ENCODE results near the gene TIMP2. TPM values are rescaled to one million over a fixed set of nuclear protein-coding genes. Genes with fewer than 3 reads are reported as not detected.

TIMP2 gene
- total and polyA plus RNA-seq, 11 donors = 25.1 to 201 (median 88.3) TPM

DNA sequence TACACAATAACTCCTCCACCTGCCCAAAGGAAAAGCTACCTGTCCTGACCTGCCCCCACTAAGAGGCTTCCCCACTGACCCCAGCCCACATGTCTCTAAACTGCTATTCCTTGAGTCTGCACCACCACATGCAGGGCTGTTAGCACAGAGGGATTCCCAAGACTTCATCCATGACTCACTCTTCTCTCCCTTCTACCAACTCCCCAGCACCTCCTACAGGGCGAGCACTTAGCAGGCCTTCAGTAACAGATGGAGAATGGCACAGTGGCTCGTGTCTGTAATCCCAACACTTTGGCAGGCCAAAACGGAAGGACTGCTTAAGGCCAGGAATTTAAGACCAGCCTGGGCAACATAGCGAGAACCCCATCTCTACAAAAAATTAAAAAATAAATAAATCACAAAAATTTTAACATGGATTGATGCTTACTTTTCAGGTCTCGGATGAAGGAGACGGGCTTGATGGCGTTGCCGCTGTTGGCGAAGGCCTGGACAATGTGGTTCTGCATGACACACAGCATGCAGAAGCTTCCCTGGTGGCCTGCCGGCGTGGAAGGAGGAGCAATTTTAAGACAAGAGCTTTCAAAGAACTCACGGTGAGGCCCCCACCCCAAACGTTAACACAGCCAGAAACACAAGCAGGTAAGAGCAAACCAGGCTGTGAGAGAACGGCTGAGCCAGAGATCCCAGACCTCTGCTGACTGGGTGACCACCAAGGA is 96.6 kb downstream of the TIMP2 start:
- Histone ChIP-seq H3K9me3 (no peaks in the 10 kb centered on the region), H3K4me3 (no peak overlapping the region), H3K27ac (no peak overlapping the region), H3K36me3 (peaks cover 2 to 100% (median 100%) of the 10 kb centered on the region in 9 donors), H3K4me1 (peaks cover 0 to 26% (median 0%) of the 10 kb centered on the region in 12 donors), H3K27me3 (no peaks in the 10 kb centered on the region)
- intact Hi-C loops (cut with DNase I) = no loop called here
- TF ChIP-seq, protein P1, sequence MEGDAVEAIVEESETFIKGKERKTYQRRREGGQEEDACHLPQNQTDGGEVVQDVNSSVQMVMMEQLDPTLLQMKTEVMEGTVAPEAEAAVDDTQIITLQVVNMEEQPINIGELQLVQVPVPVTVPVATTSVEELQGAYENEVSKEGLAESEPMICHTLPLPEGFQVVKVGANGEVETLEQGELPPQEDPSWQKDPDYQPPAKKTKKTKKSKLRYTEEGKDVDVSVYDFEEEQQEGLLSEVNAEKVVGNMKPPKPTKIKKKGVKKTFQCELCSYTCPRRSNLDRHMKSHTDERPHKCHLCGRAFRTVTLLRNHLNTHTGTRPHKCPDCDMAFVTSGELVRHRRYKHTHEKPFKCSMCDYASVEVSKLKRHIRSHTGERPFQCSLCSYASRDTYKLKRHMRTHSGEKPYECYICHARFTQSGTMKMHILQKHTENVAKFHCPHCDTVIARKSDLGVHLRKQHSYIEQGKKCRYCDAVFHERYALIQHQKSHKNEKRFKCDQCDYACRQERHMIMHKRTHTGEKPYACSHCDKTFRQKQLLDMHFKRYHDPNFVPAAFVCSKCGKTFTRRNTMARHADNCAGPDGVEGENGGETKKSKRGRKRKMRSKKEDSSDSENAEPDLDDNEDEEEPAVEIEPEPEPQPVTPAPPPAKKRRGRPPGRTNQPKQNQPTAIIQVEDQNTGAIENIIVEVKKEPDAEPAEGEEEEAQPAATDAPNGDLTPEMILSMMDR (IDR thresholded peaks at IDR 0.05) = no peak
- 92 to 95% (median 93%) methylated on average over 14 of the region's 14 CpGs for WGBS, 4 donors
- no peak for ATAC-seq
- no peak for DNase-seq

DNA sequence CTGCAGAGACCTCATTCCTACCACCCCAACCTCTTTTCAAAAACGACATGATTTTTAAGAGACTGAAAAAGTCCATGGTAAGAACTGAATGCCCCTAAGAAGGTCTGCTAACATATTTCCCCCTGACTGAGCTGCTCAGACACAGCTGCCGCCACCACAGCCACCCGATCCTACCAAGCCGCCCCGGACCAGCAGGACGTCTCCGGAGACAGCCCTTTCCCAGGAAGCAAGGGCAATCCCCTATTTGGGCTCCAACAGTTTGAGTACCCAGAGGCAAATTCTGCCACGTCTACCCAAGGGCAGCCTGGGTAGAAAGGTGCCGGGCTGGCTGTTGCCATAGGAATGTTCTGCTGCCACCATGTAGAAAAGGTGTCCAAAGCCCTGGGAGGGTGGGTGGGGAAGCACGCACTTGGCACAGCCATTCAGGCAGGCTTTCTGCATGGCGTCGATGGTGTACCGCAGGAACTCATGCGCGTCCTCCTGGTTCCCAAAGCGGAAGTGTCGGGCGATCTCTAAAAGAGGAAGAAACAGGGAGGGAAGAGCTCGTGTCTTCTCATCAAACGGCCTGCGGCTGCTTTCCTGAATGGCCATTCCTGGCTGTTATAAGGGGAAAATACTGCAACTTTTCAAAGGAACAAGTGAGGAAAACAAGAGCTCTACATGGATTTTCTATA is 98.2 kb downstream of the TIMP2 start:
- Histone ChIP-seq H3K27ac (peak overlapping the region in 3 of 12 donors; percentile 29 to 76 (median 47)), H3K36me3 (peaks cover 2 to 100% (median 99%) of the 10 kb centered on the region in 9 donors), H3K9me3 (no peaks in the 10 kb centered on the region), H3K4me1 (peaks cover 0 to 26% (median 0%) of the 10 kb centered on the region in 12 donors), H3K27me3 (no peaks in the 10 kb centered on the region), H3K4me3 (no peak overlapping the region)
- intact Hi-C loops (cut with DNase I) = no loop called here
- DNase-seq (peak in 4 of 5 donors; percentile 41 to 55 (median 44)), ATAC-seq (peak in 3 of 4 donors; percentile 31 to 51 (median 37))
- 89 to 94% (median 90%) methylated on average over 20 to 21 of the region's 21 CpGs for WGBS, 4 donors
- TF ChIP-seq POLR2A (IDR thresholded peaks at IDR 0.05) = no peak
- TF ChIP-seq, protein P1 (IDR thresholded peaks at IDR 0.05) = no peak

DNA sequence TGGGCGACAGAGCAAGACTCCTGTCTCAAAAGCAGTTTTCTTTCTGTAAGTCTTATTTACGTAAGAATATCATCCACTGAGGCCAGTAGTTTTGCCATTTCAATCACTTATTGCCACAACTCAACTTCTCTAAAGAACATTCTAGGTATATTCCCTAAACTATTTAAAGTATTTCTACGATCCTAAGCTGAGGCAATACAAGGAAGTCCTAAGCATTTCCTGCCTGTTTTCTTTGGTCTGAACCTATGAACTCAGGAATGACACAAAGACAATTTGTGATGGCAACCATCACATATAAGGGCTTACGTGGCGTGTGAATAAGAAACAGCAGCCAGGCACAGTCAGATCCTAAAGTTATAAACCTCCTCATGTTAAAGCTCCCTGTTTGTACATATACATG is 98.8 kb downstream of the TIMP2 start:
- Histone ChIP-seq H3K36me3 (peaks cover 2 to 100% (median 99%) of the 10 kb centered on the region in 9 donors), H3K4me3 (no peak overlapping the region), H3K4me1 (peaks cover 0 to 26% (median 0%) of the 10 kb centered on the region in 12 donors), H3K9me3 (no peaks in the 10 kb centered on the region), H3K27me3 (no peaks in the 10 kb centered on the region), H3K27ac (peak overlapping the region in 2 of 12 donors; percentile 47 to 76)
- intact Hi-C loops (cut with DNase I) = no loop called here
- TF ChIP-seq, protein P1 (IDR thresholded peaks at IDR 0.05) = no peak
- no peak for TF ChIP-seq POLR2A (IDR thresholded peaks at IDR 0.05)
- ATAC-seq (no peak), DNase-seq (no peak)
- WGBS, 4 donors = 80 to 84% (median 83%) methylated on average over 5 of the region's 5 CpGs

DNA sequence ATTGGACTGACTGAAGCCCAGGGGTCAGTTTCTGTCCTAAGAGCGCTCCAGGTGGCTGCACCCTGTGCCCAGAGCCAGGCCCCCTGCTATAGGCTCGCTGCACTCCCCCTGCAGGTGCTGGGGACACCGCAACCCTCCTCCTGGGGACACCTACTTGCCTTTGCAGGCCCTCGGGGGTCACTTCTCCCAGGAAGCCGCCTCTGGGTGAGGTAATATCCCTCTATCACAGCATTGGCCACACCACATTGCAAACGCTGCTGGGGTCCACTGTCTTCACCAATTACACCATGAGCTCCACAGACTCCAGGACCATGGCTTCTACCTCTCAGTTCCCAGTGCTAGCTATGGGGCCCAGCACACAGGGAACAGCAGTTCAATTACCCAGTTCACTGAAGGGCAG is 99.5 kb downstream of the TIMP2 start:
- peaks cover 0 to 26% (median 0%) of the 10 kb centered on the region in 12 donors for H3K4me1 ChIP-seq
- H3K9me3 ChIP-seq = no peaks in the 10 kb centered on the region
- H3K27ac ChIP-seq = peak overlapping the region in 1 of 12 donors; percentile 76
- WGBS, 4 donors = 87 to 98% (median 94%) methylated on average over 4 to 6 of the region's 6 CpGs
- H3K27me3 ChIP-seq = no peaks in the 10 kb centered on the region
- ATAC-seq (no peak), DNase-seq (peak in 1 of 5 donors; percentile 18)
- TF ChIP-seq, protein P1 (IDR thresholded peaks at IDR 0.05) = no peak
- TF ChIP-seq POLR2A (IDR thresholded peaks at IDR 0.05) = no peak
- no peak overlapping the region for H3K4me3 ChIP-seq
- H3K36me3 ChIP-seq = peaks cover 2 to 100% (median 99%) of the 10 kb centered on the region in 9 donors
- intact Hi-C loops (cut with DNase I) = no loop called here

Measured in heart left ventricle (tissue), 16 donors.